Prostate gland (tissue), 2 donors: ENCODE data around the gene PGR.

Source experiments
- CTCF ChIP-seq, 4 experiments: fragments of 200-600 bp in 2 of 4; fragments of 450-650 bp in 2 of 4; sonication (generic) in 2 of 4; IDR thresholded peaks; 1 replicate in 3 of 4; 2 replicates in 1 of 4; pipeline ENCODE4 v1.5.1; 2016 to 2019; ENCODE audit warnings: antibody characterized with exemption in 4 of 4, mild to moderate bottlenecking in 2 of 4, moderate library complexity in 2 of 4
- POLR2A ChIP-seq: fragments of 450-650 bp; IDR thresholded peaks from one replicate; pipeline ENCODE4 v1.6.1; 2016; ENCODE audit warnings: antibody characterized with exemption, mild to moderate bottlenecking
- POLR2AphosphoS5 ChIP-seq: sonication (generic); formaldehyde crosslinking; IDR thresholded peaks from one replicate; pipeline ENCODE4 v1.6.1; 2017; ENCODE audit warnings: antibody characterized with exemption

- no peak for TF ChIP-seq POLR2A
- TF ChIP-seq CTCF (IDR thresholded peaks at IDR 0.05) = no peak
- TF ChIP-seq POLR2AphosphoS5 = no peak
Measured at GRCh38 chr11:101008961-101009689, 120.5 kb downstream of the PGR start.
